Neuronal stem cell (in vitro differentiated cells): Measurements from ENCODE around the gene DDIT3.

Source experiments
- DNase-seq: peaks from one replicate; pipeline ENCODE4 v3.0.0-alpha.2; 2013; ENCODE audit warnings: low spot score
- H2AFZ ChIP-seq: one replicate; pipeline ENCODE4 v1.6.1; 2013; ENCODE audit warnings: mild to moderate bottlenecking, low read length, inconsistent platforms
- H2AK5ac ChIP-seq: 2 replicates; pipeline ENCODE4 v1.6.1; 2013; ENCODE audit warnings: low read depth, mild to moderate bottlenecking, inconsistent platforms, low read length, moderate library complexity, mixed read lengths
- H2BK120ac ChIP-seq: 2 replicates; pipeline ENCODE4 v1.6.1; 2013; ENCODE audit warnings: low read depth, mild to moderate bottlenecking, inconsistent platforms, low read length, moderate library complexity, mixed read lengths
- H2BK12ac ChIP-seq: one replicate; pipeline ENCODE4 v1.6.1; 2013; ENCODE audit warnings: low read length, inconsistent platforms
- H2BK15ac ChIP-seq: 2 replicates; pipeline ENCODE4 v1.6.1; 2013; ENCODE audit warnings: mild to moderate bottlenecking, low read length, inconsistent platforms, mixed read lengths
- H2BK5ac ChIP-seq: one replicate; pipeline ENCODE4 v1.6.1; 2013; ENCODE audit warnings: inconsistent platforms, mild to moderate bottlenecking, low read length, moderate library complexity
- H3K14ac ChIP-seq: one replicate; pipeline ENCODE4 v1.6.1; 2013; ENCODE audit warnings: low read length, inconsistent platforms
- H3K18ac ChIP-seq: 2 replicates; pipeline ENCODE4 v1.6.1; 2013; ENCODE audit warnings: low read length, inconsistent platforms
- H3K23ac ChIP-seq: 2 replicates; pipeline ENCODE4 v1.6.1; 2013; ENCODE audit warnings: low read depth, mild to moderate bottlenecking, mixed read lengths, low read length, inconsistent platforms; ENCODE audit not compliant: poor library complexity
- H3K27ac ChIP-seq: replicated peaks from 3 replicates; pipeline ENCODE4 v1.5.1; 2013; ENCODE audit warnings: low read length, inconsistent platforms
- H3K27me3 ChIP-seq, 3 experiments: 2 replicates each; pipeline ENCODE4 v1.6.1; 2013; ENCODE audit warnings: low read length in 3 of 3, mild to moderate bottlenecking in 2 of 3, inconsistent platforms in 1 of 3, low read depth in 1 of 3, mixed read lengths in 1 of 3, moderate library complexity in 1 of 3; ENCODE audit not compliant: control insufficient read depth in 3 of 3, insufficient read depth in 3 of 3
- H3K36me3 ChIP-seq, 2 donors: replicated peaks in 1 of 2; 2 replicates each; pipeline ENCODE4 v1.6.1; 2013; ENCODE audit warnings: low read length in 2 of 2; ENCODE audit not compliant: control insufficient read depth in 2 of 2, insufficient read depth in 2 of 2
- H3K4ac ChIP-seq: 2 replicates; pipeline ENCODE4 v1.6.1; 2013; ENCODE audit warnings: inconsistent platforms, mild to moderate bottlenecking, low read length, moderate library complexity
- H3K4me1 ChIP-seq, 2 donors: 1 replicate in 1 of 2; 2 replicates in 1 of 2; pipeline ENCODE4 v1.6.1; 2013; ENCODE audit warnings: low read length in 2 of 2, low read depth in 1 of 2; ENCODE audit not compliant: control insufficient read depth in 2 of 2, insufficient read depth in 1 of 2
- H3K4me2 ChIP-seq: one replicate; pipeline ENCODE4 v1.6.1; 2013; ENCODE audit warnings: mild to moderate bottlenecking, low read length, inconsistent platforms; ENCODE audit not compliant: insufficient read depth, poor library complexity, severe bottlenecking
- H3K4me3 ChIP-seq, 2 donors: 2 replicates each; pipeline ENCODE4 v1.5.1; 2013; ENCODE audit warnings: low read length in 2 of 2, mild to moderate bottlenecking in 2 of 2, inconsistent platforms in 1 of 2, moderate library complexity in 1 of 2
- H3K79me1 ChIP-seq: one replicate; pipeline ENCODE4 v1.6.1; 2013; ENCODE audit warnings: low read depth, mild to moderate bottlenecking, inconsistent platforms, low read length, moderate library complexity
- H3K9ac ChIP-seq: one replicate; pipeline ENCODE4 v1.6.1; 2013; ENCODE audit warnings: mild to moderate bottlenecking, low read depth, low read length, inconsistent platforms; ENCODE audit not compliant: poor library complexity
- H3K9me3 ChIP-seq, 2 donors: replicated peaks in 1 of 2; 2 replicates each; pipeline versions ENCODE3 to v1.6.1; 2013; ENCODE audit warnings: low read length in 2 of 2, mild to moderate bottlenecking in 2 of 2, inconsistent platforms in 1 of 2, low read depth in 1 of 2, mixed read lengths in 1 of 2, moderate library complexity in 1 of 2; ENCODE audit not compliant: control insufficient read depth in 2 of 2, insufficient read depth in 1 of 2
- H4K8ac ChIP-seq: one replicate; pipeline ENCODE4 v1.6.1; 2013; ENCODE audit warnings: low read depth, mild to moderate bottlenecking, inconsistent platforms, low read length, moderate library complexity
- H4K91ac ChIP-seq: one replicate; pipeline ENCODE4 v1.6.1; 2013; ENCODE audit warnings: low read length, low read depth, mild to moderate bottlenecking, inconsistent platforms; ENCODE audit not compliant: poor library complexity
- WGBS, 2 donors: extraction: QIAGEN DNeasy Blood & Tissue Kit; methylation state at CpG; one replicate each; pipeline ENCODE4 v1.1.7; 2013; ENCODE audit warnings: missing lambda C conversion rate in 2 of 2, mixed read lengths in 1 of 2; ENCODE audit not compliant: insufficient read length in 2 of 2, insufficient replicate concordance in 1 of 2; ENCODE audit errors: extremely low coverage in 2 of 2; 5-methylcytosine and 5-hydroxymethylcytosine counted together

DDIT3 gene

GRCh38 chr12:57552306-57552651 lies 32.0 kb upstream of the DDIT3 start:
- H2BK120ac ChIP-seq: no peak overlapping the region
- H3K4ac ChIP-seq: no peak overlapping the region
- H3K4me2 ChIP-seq: no peak overlapping the region
- H3K4me3 ChIP-seq: peak overlapping the region in 1 of 2 donors; percentile 12
- no peak overlapping the region for H2AK5ac ChIP-seq
- no peak overlapping the region for H2BK12ac ChIP-seq
- H3K36me3 ChIP-seq: no peaks in the 10 kb centered on the region
- H3K4me1 ChIP-seq: peaks cover 25 to 31% of the 10 kb centered on the region in 2 donors
- no peak overlapping the region for H2BK5ac ChIP-seq
- no peak overlapping the region for H4K91ac ChIP-seq
- no peaks in the 10 kb centered on the region for H3K79me1 ChIP-seq
- no peak overlapping the region for H3K9ac ChIP-seq
- no peak overlapping the region for H3K27ac ChIP-seq
- H2BK15ac ChIP-seq: no peak overlapping the region
- H3K27me3 ChIP-seq: peaks cover 0 to 33% (median 11%) of the 10 kb centered on the region in 3 experiments
- no peak overlapping the region for H3K18ac ChIP-seq
- no peak overlapping the region for H3K14ac ChIP-seq
- H3K23ac ChIP-seq: no peak overlapping the region
- peak overlapping the region; percentile 74 for H2AFZ ChIP-seq
- no CpG with 5 or more reads among the region's 2 CpGs for WGBS, 2 donors
- no peak for DNase-seq
- no peaks in the 10 kb centered on the region for H3K9me3 ChIP-seq
- no peak overlapping the region for H4K8ac ChIP-seq

GRCh38 chr12:57551637-57552305 lies 31.5 kb upstream of the DDIT3 start:
- no peaks in the 10 kb centered on the region for H3K9me3 ChIP-seq
- H3K9ac ChIP-seq: no peak overlapping the region
- no peak overlapping the region for H2AK5ac ChIP-seq
- H3K27ac ChIP-seq: no peak overlapping the region
- H3K14ac ChIP-seq: no peak overlapping the region
- peaks cover 25 to 31% of the 10 kb centered on the region in 2 donors for H3K4me1 ChIP-seq
- H3K4me3 ChIP-seq: no peak overlapping the region
- H3K36me3 ChIP-seq: no peaks in the 10 kb centered on the region
- H3K4ac ChIP-seq: no peak overlapping the region
- H2BK15ac ChIP-seq: no peak overlapping the region
- no peak overlapping the region for H3K4me2 ChIP-seq
- no peaks in the 10 kb centered on the region for H3K79me1 ChIP-seq
- peaks cover 0 to 33% (median 11%) of the 10 kb centered on the region in 3 experiments for H3K27me3 ChIP-seq
- WGBS, 2 donors: no CpG with 5 or more reads among the region's 3 CpGs
- H2BK120ac ChIP-seq: no peak overlapping the region
- no peak overlapping the region for H2BK12ac ChIP-seq
- H3K18ac ChIP-seq: no peak overlapping the region
- peak overlapping the region; percentile 74 for H2AFZ ChIP-seq
- no peak overlapping the region for H4K91ac ChIP-seq
- no peak for DNase-seq
- H2BK5ac ChIP-seq: no peak overlapping the region
- no peak overlapping the region for H4K8ac ChIP-seq
- no peak overlapping the region for H3K23ac ChIP-seq

DNA sequence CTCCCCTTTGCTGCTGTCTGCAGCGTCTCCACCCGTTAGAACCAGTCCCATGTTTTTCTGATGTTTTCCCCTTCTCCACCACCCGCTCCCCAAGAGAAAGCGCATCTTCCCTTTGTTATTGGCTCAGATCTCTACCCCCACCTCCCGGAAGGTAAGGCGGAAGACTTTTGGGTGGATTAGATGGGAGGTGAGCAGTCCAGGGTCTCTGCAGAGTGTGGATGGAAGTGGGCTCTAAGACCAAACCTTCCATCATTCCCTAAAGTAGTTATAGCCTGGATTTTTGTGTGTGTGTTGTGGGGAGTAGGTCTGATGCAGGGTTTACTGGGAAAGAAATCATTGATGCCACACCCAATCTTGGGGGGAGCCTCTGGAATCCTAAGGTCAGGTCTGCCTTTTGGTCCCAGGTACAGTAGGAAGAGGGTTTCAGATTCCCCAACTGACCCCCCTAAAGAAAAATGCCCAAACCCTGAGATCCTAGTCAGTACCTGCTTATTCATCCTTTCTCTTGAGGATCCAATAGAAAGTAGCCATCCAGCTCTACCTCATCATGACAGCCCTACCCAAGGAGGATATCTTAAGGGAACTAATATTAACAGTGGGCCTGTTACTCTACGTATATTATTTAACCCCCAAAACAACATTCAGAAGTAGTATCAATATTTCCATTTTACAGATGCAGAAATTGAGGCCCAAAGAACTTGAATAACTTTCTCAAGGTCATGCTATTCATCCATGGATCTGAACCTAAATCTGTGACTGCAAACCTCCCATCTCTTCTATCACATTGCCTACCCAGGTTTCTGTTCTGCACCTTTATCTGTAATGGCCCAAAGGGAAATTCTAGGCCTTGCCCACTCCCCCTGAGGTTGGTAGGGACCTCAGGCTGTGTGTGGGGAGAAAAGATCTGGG lies 30.6 kb upstream of the DDIT3 start:
- H3K23ac ChIP-seq: no peak overlapping the region
- H2AK5ac ChIP-seq: no peak overlapping the region
- H3K9ac ChIP-seq: no peak overlapping the region
- peaks cover 5% of the 10 kb centered on the region for H3K79me1 ChIP-seq
- no peak overlapping the region for H2BK15ac ChIP-seq
- no peak for DNase-seq
- H4K91ac ChIP-seq: no peak overlapping the region
- H3K14ac ChIP-seq: no peak overlapping the region
- H3K4ac ChIP-seq: no peak overlapping the region
- H2BK12ac ChIP-seq: no peak overlapping the region
- no peaks in the 10 kb centered on the region for H3K9me3 ChIP-seq
- H3K4me1 ChIP-seq: peaks cover 31 to 36% of the 10 kb centered on the region in 2 donors
- peak overlapping the region; percentile 89 for H2AFZ ChIP-seq
- WGBS, 2 donors: no CpG with 5 or more reads among the region's 7 CpGs
- peak overlapping the region; percentile 60 to 85 for H3K4me3 ChIP-seq
- no peak overlapping the region for H2BK5ac ChIP-seq
- H3K36me3 ChIP-seq: peaks cover under 1 to 1% of the 10 kb centered on the region in 2 donors
- H2BK120ac ChIP-seq: no peak overlapping the region
- H3K27ac ChIP-seq: no peak overlapping the region
- no peak overlapping the region for H4K8ac ChIP-seq
- H3K4me2 ChIP-seq: peak overlapping the region; percentile 81
- H3K27me3 ChIP-seq: peaks cover 0 to 33% (median 11%) of the 10 kb centered on the region in 3 experiments
- no peak overlapping the region for H3K18ac ChIP-seq
